ENCODE measurements around the gene PANK1. TPM values are rescaled to one million over a fixed set of nuclear protein-coding genes. Genes with fewer than 3 reads are reported as not detected.

The PANK1 gene
- total and polyA plus RNA-seq, 12 donors: 4.0 to 20.9 (median 16.2) TPM

GRCh38 chr10:89662596-89662995, 17.6 kb upstream of the PANK1 start:
- no peaks in the 10 kb centered on the region for H3K36me3 ChIP-seq
- DNase-seq (no peak), ATAC-seq (no peak)
- no peak overlapping the region for H3K4me3 ChIP-seq
- H3K27ac ChIP-seq: no peak overlapping the region
- H3K27me3 ChIP-seq: no peaks in the 10 kb centered on the region
- intact Hi-C loops (cut with DNase I): no loop called here
- H3K9me3 ChIP-seq: no peaks in the 10 kb centered on the region
- WGBS, 2 donors: 91 to 92% methylated on average over 2 of the region's 2 CpGs
- TF ChIP-seq CTCF (IDR thresholded peaks at IDR 0.05): no peak
- no peaks in the 10 kb centered on the region for H3K4me1 ChIP-seq

- no peak overlapping the region for H3K27ac ChIP-seq
- H3K4me1 ChIP-seq: no peaks in the 10 kb centered on the region
- intact Hi-C loops (cut with DNase I): no loop called here
- peaks cover 0 to 10% (median 0%) of the 10 kb centered on the region in 11 donors for H3K9me3 ChIP-seq
- ATAC-seq (no peak), DNase-seq (no peak)
- no peak overlapping the region for H3K4me3 ChIP-seq
- no peak for TF ChIP-seq CTCF (IDR thresholded peaks at IDR 0.05)
- no peaks in the 10 kb centered on the region for H3K27me3 ChIP-seq
- no peaks in the 10 kb centered on the region for H3K36me3 ChIP-seq
- 68 to 72% methylated on average over 10 of the region's 10 CpGs for WGBS, 2 donors
Measured at GRCh38 chr10:89659143-89660131, 14.4 kb upstream of the PANK1 start.

GRCh38 chr10:89657302-89657701, 12.3 kb upstream of the PANK1 start:
- intact Hi-C loops (cut with DNase I): no loop called here
- TF ChIP-seq CTCF (IDR thresholded peaks at IDR 0.05): no peak
- no peaks in the 10 kb centered on the region for H3K27me3 ChIP-seq
- ATAC-seq (no peak), DNase-seq (no peak)
- H3K4me1 ChIP-seq: no peaks in the 10 kb centered on the region
- peaks cover 0 to 10% (median 0%) of the 10 kb centered on the region in 11 donors for H3K9me3 ChIP-seq
- H3K36me3 ChIP-seq: no peaks in the 10 kb centered on the region
- 75 to 86% methylated on average over 1 of the region's 1 CpG for WGBS, 2 donors
- H3K27ac ChIP-seq: no peak overlapping the region
- no peak overlapping the region for H3K4me3 ChIP-seq

- H3K4me3 ChIP-seq: no peak overlapping the region
- H3K36me3 ChIP-seq: no peaks in the 10 kb centered on the region
- no peak for DNase-seq
- no peak overlapping the region for H3K27ac ChIP-seq
- no peak for ATAC-seq
- no peaks in the 10 kb centered on the region for H3K27me3 ChIP-seq
- no peak for TF ChIP-seq CTCF (IDR thresholded peaks at IDR 0.05)
- H3K9me3 ChIP-seq: peaks cover 0 to 10% (median 0%) of the 10 kb centered on the region in 11 donors
- 98 to 100% methylated on average over 1 of the region's 1 CpG for WGBS, 2 donors
- intact Hi-C loops (cut with DNase I): no loop called here
- no peaks in the 10 kb centered on the region for H3K4me1 ChIP-seq
Measured at GRCh38 chr10:89655722-89656121, 10.7 kb upstream of the PANK1 start.
